SW480 (cell line): ENCODE results near the gene SMTN.
"Not testable (repeated sequence)": the region's sequence is repeated elsewhere in the genome, so short reads cannot be mapped to it uniquely, and the experiment has no call there.

Source experiments
- DNase-seq: peaks from one replicate; pipeline ENCODE4 v3.0.0-alpha.2; 2016; ENCODE audit warnings: low spot score

The SMTN gene

DNA sequence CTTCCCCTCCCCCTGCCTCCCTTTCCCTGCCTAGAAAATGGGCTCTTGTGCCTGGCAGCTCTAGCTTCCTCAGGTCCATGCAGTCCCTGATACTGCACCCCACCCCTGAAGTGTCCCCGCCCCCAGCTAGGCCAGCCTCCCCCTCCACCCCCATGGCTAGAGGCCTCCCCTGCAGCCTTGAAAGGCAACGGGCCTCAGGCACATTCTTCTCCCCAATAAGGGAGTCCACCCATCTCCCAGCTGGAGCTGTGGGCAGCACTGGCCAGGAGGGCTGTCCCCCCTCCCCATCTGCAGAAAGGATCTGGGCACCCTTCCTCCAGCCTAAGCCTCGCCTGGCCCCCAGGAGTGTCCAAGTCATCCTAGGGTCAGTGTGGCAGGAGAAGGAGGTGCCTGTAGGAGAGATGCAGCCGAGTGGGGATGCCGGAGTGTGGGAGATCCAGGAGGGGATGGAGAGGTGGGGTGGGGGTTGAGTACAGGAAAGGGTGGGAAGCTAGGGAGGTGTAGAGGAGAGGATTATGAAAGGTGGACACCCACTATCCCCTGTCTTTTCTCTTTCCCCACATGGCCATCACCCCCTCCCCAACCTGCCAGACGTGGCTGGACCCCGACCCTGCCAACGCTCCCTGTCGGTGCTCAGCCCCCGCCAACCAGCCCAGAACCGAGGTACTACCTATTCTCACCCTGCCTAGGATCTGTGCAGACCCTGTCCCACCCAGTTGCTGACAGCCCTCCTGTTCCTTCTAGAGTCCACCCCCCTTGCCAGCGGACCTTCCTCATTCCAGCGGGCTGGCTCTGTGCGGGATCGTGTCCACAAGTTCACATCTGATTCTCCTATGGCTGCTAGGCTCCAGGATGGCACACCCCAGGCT, 9.3 kb downstream of the SMTN start:
- DNase-seq = no peak

DNA sequence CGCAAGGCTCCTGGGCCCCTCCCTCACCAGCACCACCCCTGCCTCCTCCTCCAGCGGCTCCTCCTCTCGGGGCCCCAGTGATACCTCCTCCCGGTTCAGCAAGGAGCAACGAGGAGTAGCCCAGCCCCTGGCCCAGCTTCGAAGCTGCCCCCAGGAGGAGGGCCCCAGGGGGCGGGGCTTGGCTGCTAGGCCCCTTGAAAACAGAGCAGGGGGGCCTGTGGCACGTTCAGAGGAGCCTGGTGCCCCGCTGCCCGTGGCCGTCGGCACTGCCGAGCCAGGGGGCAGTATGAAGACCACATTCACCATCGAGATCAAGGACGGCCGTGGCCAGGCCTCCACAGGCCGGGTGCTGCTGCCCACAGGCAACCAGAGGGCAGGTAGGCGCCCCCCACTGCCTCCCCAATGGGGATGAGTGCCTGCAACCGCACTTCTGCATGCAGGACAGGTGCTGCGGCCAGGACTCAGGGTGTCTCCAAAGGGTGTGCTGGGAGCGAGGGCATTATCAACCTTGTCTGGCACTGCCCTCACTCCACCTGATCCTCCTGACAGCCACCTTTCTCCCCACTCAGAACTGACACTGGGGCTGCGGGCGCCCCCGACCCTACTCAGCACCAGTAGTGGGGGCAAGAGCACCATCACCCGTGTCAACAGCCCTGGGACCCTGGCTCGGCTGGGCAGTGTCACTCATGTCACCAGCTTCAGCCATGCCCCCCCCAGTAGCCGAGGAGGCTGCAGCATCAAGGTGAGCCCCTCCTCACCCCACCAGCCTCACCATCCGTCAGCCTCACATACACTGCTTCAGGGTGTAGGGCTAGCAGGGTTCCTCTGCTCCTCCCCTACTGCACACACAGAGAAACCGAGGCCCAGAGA, 10.2 kb downstream of the SMTN start:
- no peak for DNase-seq

DNA sequence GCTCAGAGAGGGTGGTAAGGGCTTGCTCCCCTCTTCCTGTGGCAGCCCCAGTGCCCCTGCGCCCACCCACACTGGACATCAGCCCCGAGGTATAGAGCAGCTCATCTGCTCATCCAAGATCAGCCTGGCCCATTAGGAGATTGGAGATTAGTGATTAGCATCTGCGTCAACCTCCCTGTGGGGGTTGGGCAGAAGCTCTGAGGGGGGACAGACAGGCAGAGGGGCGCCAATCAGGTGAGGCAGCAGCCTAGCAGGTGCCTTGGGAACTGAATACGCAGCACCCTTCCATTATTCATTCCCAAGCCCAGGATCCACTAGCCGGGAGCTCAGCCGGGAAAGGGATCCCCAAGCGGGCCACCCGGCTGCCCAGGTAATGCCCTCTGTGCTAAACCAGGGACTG, 11.0 kb downstream of the SMTN start:
- DNase-seq = no peak

DNA sequence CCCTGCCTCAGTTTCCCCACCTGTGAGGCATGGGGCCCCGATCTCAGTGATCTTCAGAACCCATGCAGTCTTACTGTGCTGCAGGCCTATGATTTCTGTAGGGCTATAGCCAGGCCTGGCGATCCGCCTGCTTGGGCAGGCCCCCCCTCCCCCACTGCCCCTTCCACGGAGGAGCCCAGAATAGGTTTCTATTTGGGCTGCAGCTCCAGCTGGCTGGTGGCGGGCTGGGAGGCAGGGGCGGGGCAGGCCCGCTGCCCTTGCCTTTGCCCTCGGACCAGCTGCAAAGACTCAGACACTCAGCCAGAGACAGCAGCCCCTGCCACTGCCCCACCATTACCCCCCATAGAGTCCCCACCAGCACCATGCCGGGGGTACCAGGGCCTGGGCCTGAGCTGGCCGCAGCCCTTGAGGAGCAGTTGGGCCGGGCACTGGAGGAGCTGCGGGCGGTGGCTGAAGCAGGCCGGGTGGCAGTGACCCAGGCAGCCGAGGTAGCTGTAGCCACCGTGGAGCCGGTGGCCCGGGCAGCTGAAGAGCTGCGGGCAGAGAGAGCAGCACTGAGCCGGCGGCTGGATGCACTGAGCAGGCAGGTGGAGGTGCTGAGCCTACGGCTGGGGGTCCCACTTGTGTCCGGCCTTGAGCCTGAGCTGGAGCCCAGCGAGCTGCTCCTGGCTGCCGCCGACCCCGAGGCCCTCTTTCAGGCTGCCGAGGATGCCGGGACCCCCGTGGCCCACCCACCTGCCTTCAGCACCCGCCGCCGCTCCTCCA, 12.2 kb downstream of the SMTN start:
- no peak for DNase-seq

DNA sequence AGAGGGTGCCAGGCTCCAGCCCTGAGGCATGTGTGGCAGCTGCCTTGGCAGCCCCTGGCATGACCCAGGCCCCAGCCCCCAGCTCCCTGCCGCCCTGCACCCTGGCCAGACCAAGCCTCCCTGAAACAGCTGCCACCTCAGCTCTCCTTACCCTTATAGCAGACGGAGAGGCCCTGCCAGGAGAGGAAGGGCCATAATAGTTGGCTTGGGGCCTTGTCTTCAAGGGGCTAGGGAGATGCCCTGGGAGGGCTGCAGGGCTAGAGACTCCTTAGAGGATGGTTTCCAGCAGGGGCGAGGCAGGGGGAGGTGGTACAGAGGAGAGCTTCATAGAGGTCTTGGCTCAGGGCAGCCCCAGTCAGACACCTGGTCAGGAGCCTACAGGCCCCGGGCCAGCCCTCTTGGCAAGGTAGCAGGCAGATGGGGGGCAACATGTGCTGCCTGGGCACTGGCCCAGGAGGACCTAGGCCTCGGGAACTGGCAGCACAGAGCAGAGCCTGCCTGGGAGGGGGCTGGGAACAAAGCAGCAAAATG, 13.0 kb downstream of the SMTN start:
- no peak for DNase-seq

DNA sequence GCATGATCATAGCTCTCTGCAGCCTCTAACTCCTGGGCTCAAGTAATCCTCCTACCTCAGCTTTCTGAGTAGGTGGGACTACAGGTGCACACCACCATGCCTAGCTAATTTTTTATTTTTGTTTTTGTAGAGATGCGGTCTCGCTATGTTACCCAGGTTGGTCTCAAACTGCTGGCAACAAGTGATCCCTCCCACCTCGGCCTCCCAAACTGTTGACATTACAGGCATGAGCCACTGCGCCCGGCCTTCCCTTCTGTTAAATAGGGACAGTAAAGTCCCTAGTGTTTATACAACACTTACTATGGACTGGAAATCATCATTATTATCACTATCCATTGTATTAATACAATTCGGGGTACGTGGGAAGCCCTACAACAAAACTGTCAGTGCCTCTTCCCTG, 13.6 kb downstream of the SMTN start:
- DNase-seq = no peak

DNA sequence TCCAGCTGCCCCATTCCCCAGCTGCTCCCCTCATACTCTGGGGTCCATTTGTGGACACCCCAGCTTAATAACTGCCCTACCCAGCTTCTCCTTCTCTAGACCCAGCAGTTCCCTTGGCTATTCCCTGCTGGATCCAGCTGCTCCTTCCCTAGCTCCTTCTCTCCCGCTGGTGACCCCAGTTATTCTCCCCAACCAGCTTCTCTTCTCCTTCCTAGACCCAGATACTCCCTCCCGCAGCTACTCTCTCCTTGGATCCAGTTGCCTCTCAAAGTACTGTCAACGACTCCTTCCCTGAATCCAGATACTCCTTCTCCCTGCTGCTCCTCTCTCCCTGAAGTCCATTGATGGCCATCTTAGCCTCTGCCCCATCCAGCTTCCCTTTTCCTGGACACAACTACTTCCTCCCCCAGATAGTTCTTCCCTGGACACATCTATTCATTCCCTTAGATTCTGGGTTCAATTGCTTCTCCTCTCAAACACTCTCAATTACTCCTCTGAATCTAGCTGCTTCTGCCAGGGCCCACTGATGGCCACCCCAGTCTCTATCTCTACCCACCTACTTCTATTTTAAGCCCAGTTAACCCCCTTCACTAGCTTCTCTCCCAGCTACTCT, 14.6 kb downstream of the SMTN start:
- no peak for DNase-seq

DNA sequence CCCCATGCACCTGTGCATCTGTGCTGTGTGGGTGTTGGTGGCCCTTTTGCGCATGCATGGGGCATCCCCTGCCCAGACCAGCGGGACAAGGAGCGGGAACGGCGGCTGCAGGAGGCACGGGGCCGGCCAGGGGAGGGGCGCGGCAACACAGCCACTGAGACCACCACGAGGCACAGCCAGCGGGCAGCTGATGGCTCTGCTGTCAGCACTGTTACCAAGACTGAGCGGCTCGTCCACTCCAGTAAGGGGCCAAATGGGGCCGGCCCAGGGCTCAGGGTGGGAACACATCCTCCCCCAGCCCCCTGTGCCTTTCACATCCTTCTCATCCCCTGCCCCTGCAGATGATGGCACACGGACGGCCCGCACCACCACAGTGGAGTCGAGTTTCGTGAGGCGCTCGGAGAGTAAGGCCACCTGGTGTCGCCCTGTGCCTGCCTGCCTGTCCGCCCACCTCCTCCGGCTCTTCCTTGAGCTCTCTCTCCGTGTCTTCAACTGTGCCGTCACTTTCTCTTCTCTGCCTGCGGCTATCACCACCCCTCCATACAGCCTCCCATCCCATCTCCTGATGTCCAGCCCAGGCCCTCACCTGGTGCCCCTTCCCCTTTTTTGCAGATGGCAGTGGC, 15.7 kb downstream of the SMTN start:
- no peak for DNase-seq

DNA sequence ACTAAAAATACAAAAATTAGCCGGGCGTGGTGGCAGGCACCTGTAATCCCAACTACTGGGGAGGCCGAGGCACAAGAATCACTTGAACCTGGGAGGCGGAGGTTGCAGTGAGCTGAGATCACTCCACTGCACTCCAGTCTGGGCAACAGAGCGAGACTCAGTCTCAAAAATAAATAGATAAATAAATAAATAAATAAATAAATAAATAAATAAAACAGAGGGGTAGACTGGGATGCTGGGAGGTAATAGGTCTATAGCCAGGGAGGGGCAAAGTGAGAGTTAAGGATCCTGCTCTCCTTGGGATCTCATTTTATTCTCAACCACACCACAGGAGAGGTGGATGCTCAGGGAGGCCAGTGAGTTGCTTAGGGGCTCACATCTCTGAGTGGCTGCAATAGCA, 16.4 kb downstream of the SMTN start:
- DNase-seq = not testable (repeated sequence)

DNA sequence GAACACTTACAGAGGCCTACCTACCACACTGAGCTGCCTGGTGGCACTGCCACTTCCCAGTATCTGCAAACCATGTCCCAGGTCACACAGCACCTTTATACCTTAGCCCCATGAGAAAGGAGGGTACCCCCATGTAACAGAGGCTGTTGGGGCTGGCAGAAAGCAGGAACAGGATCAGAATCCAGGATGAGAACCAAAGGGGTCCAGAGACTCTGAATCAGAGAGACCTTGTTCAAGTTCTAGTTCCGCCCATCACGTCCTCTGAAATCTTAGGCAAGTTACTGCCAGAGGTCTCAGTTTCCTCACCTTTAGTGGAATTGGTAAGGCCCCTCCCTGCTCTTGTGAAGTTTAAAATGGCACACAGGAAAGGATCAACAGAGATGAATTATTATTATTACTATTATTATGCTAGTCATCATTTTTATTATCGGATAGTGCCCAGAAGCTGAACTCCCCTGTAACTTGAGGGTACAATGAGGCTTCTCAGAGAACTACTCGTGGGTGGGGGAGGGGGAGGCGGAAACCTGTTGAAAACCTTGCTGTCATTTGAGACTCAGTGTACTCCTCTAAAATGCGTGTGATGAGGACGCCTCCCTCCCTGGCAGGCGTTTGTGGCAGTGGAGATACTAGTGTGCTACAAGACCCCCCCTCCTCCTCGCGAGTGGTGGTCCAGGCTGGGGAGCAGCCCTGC, 17.0 kb downstream of the SMTN start:
- DNase-seq = no peak

DNA sequence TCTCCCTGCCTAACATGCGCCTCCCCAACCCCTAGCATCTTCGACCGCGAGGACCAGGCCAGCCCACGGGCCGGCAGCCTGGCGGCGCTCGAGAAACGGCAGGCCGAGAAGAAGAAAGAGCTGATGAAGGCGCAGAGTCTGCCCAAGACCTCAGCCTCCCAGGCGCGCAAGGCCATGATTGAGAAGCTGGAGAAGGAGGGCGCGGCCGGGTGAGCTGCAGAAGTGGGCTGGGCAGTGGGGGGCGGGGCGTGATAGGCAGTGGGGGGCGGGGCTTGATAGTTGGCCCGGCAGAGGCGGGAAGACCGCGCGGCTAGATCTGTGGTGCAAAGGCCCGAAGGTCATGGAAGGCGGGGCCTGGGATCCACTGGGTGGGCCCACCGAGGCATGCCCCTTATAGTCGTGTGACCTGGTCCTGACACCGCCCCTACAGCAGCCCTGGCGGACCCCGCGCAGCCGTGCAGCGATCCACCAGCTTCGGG, 17.6 kb downstream of the SMTN start:
- DNase-seq = no peak

DNA sequence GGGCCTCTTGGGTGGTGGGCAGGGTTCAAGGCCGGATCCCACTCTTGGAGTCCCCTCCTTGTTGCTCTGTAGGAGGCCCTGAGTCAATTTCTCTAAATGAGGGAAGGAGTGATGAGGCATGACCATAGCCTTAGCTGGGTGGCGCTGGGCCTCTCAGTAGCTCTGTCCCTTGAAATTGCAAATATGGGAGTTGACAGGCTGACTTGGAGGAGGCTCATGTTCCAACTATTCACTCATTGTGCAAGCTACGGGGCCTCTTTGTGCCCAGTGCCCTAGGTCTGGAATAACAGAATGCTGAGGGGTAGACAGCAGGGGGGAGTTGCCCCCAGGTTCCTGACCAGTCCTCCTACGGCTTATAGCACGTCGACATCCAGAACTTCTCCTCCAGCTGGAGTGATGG, 18.3 kb downstream of the SMTN start:
- DNase-seq = no peak

DNA sequence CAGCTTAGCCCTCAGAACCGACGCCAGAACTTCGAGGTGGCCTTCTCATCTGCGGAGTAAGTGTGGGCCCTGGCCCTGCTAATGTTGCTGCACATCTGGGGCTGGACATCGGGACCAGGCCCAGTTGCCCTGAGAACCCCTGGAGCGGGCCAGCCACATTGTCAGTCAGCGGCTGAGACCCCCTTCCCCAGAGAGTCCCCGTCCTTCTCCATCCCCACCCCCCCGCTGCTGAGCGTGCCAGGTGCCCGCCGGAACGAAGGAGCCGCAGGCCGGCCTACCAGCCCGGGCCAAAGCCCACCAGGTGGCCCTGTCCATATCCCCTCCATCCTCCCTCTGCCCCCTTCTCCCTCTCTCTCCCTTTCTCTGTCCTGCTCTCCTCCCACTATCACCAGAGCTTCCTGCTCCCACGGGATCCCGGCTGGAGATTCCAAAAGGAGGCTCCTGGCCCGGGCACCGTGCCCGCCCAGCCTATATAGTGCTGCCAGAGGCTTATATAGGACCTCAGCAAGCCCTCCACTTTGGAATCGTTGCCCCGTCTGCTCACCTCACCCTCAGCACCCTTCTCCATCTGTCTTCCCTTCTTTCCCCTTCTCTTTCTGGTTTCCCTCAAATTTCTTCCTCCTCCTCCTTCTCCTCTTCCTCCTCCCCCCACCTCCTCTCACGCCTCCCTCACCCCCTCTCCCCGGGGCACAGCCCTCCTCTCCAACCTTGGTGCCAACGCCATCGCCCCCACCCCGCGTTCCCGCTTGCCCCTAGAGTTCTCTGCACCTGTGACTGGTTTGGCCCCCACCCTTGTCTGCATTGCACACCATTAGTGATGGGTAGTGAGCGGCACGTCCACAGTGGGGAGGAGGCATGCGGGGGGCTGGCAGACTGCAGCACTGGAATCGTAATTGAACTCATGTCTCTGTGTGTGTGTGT, 19.0 kb downstream of the SMTN start:
- no peak for DNase-seq

DNA sequence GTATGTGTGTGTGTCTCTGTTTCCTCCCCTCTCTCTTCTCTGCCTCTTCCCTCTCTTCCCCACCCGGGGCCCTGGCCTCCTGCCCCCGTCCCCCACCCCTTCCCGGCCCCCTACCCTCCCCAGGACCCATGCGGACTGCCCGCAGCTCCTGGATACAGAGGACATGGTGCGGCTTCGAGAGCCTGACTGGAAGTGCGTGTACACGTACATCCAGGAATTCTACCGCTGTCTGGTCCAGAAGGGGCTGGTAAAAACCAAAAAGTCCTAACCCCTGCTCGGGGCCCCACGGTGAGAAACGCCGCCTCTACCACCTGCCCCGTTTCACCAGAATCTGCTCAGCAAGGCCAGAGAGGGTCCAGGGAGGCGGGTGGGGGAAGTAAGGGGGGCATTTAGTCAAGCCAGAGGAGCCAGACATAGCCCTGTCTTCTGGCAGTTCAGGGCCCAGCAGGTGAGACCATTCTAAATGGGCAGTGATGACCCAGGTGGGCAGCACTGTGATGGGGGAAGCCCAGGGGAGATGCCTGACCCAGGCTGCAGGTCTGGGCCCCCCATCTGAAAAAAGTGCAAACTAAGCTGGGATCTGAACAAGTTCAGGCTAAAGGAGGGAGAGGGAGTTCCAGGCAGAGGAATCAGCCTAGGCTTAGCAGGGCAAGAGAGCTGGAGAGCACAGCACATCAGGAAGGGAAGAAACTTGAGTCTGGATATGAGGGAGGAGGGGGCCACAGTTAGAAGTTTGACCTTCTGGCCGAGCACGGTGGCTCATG, 19.8 kb downstream of the SMTN start:
- DNase-seq = no peak

DNA sequence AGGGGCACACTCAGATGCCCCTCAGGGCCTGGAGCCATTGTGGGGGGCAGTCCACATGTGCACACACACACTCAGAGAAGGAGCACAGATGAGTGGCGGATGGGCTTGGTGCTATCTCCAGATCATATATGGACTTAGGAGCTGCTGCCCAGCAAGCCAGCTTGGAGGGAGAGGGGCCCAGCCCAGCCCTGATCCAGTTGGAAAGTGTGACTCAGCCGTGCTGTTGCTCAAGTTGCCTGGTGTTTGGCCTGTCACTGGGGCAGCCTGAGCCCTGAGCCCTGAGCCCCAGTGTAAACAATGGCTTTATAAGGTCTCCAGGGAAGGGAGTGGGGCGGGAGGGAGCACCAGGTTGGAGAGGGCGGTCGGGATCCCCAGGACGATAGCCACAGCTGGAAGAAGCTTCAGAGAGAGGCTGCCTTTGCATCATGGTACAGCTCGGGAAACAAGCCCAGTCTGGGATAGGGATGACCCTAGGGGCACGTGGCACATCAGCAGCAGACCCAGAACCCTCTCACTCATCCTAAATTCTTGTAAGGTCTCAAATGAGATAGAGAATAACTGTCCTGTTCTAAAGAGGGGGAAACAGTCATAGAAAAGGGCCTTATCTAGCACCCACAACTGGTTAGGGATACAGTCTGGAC, 21.4 kb downstream of the SMTN start:
- peak; percentile 36 for DNase-seq

DNA sequence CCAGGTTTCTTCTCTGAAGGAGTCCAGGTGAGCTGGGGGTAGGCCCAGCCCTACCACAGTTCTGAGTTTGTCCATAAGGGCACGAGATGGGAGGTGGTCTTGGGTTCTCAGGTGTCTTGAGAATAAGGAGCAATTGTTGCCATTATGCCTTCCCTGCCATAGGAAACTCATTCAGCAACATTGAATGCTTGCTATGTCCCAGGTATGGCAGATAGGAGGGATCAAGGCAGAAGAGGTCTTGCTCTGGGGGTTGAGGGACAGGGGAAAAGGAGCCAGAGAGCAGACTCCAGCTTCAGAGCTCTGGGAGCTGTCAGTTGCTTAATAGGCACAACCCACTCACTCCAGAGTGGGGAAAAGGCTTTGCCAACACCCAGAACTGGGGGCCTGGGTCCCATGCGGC, 22.0 kb downstream of the SMTN start:
- DNase-seq = no peak

DNA sequence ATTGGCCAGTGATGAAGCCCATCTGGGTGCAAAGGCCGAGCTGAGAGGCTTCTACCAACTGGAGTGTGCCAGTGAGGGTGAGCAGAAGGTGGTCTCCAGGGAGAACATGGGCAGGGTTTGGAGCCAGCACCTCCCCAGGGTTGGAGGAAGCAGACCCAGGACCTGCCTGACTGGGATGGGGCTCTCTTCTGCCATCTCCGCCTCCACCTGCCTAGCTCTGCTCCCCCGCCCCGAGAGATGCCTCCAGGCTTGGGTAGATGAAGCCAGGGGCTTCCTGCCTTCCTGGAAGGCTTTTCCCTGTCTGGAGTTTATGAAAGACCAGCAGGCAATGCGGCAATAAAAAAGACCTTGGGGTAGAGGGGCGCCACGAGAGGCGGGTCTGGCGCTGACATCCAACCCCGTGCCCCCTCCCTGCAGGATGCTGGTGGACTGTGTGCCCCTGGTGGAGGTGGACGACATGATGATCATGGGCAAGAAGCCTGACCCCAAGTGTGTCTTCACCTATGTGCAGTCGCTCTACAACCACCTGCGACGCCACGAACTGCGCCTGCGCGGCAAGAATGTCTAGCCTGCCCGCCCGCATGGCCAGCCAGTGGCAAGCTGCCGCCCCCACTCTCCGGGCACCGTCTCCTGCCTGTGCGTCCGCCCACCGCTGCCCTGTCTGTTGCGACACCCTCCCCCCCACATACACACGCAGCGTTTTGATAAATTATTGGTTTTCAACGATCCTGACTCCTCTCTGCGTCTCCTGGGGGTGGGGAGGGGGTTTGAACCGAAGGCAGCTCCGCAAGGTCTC, 23.0 kb downstream of the SMTN start:
- DNase-seq = no peak
